ENCODE results near the gene RIN3.

The RIN3 gene

DNA sequence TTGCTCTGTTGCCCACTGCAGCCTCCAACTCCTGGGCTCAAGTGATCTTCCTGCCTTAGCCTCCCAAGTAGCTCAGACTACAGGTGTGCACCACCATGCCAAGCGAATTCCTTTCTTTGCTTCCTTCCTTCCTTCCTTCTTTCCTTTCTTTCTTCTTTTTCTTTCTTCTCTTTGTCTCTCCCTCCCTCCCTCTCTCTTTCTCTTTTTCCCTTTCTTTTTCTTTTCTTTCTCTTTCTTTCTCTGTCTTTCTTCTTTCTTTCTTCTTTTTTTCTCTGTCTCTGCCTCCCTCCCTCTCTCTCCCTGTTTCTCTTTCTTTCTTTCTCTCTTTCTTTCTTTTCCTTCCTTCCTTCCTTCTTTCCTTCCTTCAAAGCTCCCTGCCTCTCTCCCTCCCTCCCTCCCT is 182.0 kb downstream of the RIN3 start:
- DNase-seq = no peak

- no peak for DNase-seq
Observed at GRCh38 chr14:92696366-92696765, 182.8 kb downstream of the RIN3 start.

DNA sequence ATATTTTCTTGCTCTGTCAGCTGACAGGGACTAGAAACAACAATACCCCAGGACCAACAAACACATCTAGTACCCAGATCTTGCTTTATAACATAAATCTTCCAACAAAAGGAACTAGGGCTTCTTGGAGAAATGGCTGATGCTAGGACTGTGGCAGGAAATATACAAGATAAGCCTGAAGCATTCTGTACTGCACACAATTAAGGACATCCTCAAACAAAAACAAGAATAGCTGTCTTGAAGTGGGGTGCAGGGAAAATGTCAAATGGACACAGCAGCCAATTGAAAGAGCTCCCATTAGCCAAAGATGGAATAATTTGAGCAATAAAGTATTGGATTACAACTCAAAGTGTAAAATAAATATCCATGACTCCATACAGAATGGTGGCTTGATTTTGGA is 184.8 kb downstream of the RIN3 start:
- no peak for DNase-seq

- DNase-seq = no peak
Observed at GRCh38 chr14:92701826-92702225, 188.2 kb downstream of the RIN3 start.

GRCh38 chr14:92702441-92702918 is 188.9 kb downstream of the RIN3 start:
- DNase-seq = no peak

- DNase-seq = no peak
Observed at GRCh38 chr14:92703516-92703915, 189.9 kb downstream of the RIN3 start.

GRCh38 chr14:92704036-92704804 is 190.6 kb downstream of the RIN3 start:
- DNase-seq = no peak

DNA sequence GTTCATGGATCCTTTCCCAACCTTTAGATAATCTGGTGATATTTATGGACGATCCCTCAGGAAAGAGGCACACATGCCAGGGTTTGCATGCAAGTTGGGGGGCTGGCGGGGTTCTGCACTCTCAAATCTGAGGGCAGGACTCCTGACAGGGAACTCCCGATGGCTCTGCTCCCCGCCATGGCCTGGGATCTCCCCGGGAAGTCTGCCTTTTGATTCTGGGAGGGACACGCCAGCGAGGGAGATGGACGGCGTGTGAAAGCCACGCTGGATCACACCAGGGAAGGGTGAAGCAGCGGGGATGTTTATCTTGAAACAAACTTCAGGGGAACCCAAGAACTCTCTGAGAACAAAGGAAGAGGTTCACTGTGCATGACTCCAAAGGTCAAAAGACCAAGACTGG is 191.2 kb downstream of the RIN3 start:
- DNase-seq = no peak

- no peak for DNase-seq
Observed at GRCh38 chr14:92706386-92706785, 192.8 kb downstream of the RIN3 start.

DNA sequence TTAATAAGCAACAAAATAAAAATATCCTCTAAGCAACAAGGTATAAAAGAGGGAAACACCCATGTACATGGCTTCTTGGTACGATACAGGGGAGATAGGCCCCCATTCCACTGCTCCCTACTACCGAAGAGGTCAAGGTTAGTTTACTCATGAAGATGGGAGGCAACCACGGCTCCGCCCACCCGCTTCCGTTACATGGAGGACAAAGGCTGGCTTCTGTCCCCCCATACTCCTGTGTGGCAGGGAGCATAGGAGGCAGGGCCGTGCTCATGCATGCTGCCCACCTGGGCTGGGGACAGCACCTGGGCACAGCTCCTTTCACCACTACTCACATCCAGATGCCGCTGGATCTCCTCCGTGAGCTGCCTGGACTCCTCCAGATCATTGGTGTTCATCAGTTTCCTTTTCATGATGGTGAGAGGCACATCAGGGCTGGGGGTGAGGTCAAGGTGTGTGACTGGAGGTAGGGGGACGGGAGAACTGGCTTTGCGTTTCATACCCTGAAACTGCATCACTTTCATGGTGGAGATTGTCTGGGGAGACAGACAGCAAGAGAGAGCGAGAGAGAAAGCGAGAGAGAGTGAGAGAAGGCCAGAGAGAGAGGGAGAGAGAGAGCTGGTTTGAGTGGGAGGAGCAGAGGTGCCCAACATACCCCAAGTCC is 195.9 kb downstream of the RIN3 start:
- no peak for DNase-seq

DNA sequence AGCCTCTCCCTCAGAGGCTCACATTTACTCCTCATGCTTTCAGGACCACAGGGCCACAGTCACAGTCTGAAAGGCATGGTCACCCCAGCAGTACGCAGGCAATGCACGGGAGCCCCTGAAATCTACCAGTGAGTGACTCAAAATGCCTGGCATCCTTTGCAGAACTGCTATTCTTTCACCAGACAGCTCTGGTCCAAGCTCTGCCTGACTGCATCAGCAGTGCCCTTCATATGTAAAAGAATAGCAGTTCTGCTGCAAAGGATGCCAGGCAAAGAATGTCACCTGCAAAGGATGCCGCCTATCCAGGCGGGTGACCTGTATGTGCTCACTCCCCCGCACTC is 196.4 kb downstream of the RIN3 start:
- no peak for DNase-seq

GRCh38 chr14:92711976-92712653 is 198.5 kb downstream of the RIN3 start:
- DNase-seq = no peak

DNA sequence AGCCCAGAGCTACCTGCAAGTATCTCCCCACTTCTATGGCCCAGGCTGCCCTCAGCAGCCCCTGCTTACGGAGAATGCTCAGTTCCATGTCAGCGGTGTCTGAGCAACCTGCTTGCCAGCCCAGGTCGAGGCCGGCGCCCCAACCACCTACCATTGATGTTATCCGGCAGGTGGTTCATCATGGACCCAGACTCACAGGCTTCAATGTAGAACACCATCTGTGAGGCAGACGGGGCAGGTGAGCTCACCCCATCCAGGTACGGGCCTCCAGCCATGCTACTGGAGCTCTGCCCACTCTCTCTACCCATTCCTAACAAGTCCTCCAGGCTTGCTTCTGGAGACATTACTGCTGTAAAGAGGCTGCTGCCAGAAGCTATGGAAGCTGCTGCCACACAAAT is 199.1 kb downstream of the RIN3 start:
- no peak for DNase-seq

DNA sequence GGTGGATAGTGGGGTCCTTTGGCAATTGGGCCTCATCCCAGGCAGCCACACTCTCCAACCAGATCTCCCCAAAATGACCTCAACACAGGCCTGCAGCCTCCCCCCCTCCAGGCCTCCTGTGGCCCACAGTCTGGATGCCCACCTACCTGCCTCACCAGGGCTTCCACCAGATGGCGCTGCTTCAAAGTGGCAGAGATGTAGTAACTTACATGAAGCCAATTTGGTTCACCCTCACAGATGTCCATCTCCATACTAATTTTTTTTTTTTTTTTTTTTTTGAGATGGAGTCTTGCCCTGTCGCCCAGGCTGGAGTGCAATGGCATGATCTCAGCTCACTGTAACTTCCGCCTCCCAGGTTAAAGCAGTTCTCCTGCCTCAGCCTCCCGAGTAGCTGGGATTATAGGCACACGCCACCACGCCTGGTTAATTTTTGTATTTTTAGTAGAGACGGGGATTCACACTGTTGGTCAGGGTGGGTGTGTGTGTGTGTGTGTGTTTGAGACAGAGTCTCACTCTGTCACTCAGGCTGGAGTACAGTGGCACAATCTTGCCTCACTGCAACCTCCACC is 201.2 kb downstream of the RIN3 start:
- peak; percentile 92 to 93 for DNase-seq

- DNase-seq = no peak
Observed at GRCh38 chr14:92716131-92716530, 202.6 kb downstream of the RIN3 start.

GRCh38 chr14:92717571-92718042 is 204.0 kb downstream of the RIN3 start:
- DNase-seq = peak in 1 of 2 experiments; percentile 26

DNA sequence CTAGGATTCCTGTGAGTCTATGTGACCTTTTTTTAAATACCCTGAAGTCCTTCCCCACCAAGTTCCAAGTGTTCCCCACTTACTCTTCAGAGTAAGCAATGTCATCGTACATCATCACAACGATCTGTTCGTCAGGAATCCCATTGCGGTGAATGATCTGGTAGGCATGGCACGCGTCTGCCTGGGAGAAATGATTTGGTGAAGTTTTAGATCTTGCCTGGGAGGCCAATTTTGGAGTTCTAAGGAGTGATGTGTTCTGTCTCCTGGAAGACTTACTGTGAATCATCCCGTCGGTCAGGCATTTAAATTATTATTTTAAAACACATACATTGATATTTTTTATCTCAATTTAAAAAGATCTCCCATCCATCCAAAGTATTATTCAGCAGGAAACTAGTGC is 205.1 kb downstream of the RIN3 start:
- DNase-seq = no peak

DNA sequence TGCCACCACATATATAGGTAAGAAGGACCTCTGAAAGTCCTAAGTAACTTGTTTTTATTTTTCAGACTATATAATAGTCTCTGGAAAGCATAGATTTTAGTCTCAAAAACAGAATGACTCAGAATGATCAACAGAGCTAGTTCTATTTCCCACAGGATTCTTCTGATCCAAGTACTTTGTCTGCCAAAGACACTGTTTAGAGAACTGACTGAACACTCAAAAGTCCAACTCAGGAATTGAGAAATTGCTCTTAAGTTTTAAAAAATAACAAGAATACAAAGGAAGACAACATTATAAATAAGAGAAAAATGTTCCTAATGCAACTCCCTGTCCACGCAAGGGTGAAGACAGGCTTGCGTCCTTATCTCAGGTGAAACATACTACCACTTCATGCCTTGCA is 205.8 kb downstream of the RIN3 start:
- DNase-seq = no peak

DNA sequence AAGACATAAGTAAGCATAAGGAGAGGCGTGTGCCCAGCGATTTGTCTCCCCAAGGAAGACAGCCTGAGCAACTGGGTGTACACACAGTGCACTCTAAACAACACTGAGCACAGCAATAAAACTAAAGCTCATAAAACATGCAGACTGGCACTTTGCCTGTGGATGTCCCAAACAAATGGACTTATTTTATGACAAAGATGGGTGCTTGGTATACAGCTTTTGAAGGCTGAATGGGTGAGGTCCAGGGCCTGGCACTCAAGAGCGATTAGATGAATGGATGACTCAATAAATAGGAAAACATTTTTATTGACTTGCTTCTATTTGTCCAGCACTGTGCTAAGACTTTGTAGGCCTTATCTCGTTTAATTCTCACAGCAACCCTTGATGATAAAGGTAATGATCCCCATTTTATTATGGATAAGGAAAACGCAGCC is 206.3 kb downstream of the RIN3 start:
- no peak for DNase-seq

DNA sequence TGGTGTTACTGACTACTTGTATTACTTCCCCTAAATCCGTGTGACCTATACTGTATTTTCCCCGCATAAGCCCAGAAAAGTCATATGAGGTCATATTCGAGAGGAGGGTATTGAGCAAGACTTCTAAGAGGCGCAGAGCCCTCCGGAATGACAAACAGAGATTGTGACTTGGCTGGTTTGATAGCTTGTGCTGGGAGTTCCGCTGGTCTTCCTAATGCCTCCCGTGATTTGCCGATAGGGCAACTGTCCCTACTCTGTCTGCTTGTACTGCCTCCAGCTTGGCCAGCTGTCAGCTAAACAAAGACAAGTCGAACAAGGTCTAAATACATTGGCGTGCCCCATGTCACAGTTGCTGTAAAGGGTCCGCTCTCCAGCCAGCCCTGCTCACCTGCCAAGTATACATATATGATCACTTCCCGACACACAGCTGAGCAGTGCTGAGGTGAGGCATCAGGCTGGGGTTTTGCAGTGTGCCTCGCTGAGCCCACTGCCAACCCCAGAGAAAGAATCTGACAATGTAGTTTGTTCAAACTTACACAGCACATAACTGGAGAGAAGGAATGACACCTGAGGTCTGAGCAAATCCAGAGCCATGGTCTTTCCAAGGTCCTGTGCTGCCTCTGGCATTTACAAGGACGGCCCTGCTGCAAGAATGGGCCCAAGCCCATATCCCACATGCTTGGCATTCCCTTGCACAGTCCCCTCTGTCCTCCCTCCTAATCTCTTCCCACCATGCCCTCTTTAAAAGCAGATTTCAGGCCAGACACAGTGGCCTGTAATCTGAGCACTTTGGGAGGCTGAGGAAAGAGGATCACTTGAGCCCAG is 211.1 kb downstream of the RIN3 start:
- no peak for DNase-seq

- peak; percentile 27 to 33 for DNase-seq
Observed at GRCh38 chr14:92726135-92726932, 212.8 kb downstream of the RIN3 start.

- DNase-seq = no peak
Observed at GRCh38 chr14:92726933-92727262, 213.3 kb downstream of the RIN3 start.
